Ramos (cell line): Measurements from ENCODE around the gene PAN3.
"Not testable (repeated sequence)": the region's sequence is repeated elsewhere in the genome, so short reads cannot be mapped to it uniquely, and the experiment has no call there.

Source experiments
- in situ Hi-C: fragments of 300-500 bp; cut with MboI; formaldehyde crosslinking; loops from one replicate; pipeline ENCODE4 v1.14.3; 2022; ENCODE audit warnings: low sequenced_read_pairs; ENCODE audit not compliant: unreplicated experiment

Gene PAN3

GRCh38 chr13:28136916-28137315 lies 1.4 kb upstream of the PAN3 start:
- in situ Hi-C loops: no loop called here

- in situ Hi-C loops: no loop called here
Measured at GRCh38 chr13:28137596-28137995, 749 bp upstream of the PAN3 start.

GRCh38 chr13:28138756-28139470 lies 568 bp downstream of the PAN3 start:
- in situ Hi-C loops: no loop called here

- in situ Hi-C loops: no loop called here
Measured at GRCh38 chr13:28140433-28141125, 2.2 kb downstream of the PAN3 start.

GRCh38 chr13:28141542-28141941 lies 3.2 kb downstream of the PAN3 start:
- in situ Hi-C loops: not testable (repeated sequence)

- in situ Hi-C loops: no loop called here
Measured at GRCh38 chr13:28145049-28145448, 6.7 kb downstream of the PAN3 start.

DNA sequence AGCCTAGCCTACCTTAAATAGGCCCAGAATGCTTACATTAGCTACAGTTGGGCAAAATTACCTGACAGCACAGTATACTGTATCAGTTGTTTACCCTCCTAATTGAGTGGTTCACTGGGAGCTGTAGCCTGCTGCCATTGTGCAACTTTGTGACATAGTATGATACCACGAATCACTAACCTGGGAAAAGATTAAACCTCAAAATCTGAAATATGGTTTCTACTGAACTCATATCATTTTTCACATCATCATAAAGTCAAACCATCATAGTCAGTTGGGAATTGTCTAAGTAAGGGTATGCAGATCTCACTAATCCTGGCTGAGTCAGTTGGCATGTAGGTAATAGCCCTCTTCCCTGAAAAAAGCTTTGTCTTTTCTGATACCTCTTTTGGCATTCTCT lies 9.2 kb downstream of the PAN3 start:
- in situ Hi-C loops: no loop called here

DNA sequence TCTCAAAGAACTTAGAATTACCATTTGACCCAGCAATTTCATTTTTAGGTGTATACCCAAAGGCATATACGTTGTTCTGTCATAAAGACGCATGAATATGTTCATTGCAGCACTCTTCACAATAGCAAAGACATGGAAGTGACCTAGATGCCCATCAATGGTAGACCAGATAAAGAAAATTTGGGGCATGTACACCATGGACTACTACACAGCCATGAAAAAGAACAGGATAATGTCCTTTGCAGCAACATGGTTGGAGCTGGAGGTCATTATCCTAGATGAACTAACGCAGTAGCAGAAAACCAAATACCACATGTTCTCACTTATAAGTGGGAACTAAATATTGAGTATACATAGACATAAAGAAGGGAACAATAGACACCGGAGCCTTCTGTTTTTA lies 20.7 kb downstream of the PAN3 start:
- in situ Hi-C loops: no loop called here

DNA sequence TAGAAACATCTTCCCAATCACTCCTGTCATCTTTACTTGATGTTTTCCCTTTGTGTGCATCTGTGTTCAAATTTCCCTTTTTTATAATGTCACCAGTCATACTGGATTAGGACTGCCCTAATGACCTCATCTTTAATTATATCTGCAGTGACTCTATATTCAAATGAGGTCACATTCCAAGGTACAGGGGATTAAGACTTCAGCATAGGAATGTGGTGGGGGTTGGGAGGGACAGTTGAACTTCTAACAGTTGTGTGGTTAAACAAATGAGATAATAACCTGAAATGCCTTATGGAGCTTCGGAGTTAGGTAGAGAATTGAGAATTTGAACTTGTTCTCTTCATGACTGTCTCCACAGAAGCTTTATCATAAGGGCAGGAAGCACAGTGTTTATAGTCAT lies 23.0 kb downstream of the PAN3 start:
- in situ Hi-C loops: no loop called here

GRCh38 chr13:28163587-28163986 lies 25.2 kb downstream of the PAN3 start:
- in situ Hi-C loops: no loop called here

DNA sequence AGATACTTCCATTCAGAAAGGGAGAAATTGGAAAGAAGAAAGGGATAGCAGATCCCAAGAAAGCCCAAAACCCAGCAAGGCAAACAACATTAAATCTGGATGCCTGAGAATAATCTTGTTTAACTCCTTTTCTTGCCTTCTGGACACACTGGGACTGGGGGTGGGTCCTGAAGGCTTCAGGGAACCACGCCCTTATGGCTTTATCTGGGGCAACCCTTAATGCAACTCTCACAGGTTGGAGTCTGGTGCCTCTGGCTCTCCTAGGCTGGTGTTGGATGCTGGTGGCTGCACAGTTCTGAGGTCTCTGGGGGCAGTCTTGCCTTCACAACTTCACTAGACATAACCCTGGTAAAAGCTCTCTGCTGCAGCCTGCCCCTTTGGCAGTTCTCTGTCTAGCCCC lies 27.9 kb downstream of the PAN3 start:
- in situ Hi-C loops: no loop called here

DNA sequence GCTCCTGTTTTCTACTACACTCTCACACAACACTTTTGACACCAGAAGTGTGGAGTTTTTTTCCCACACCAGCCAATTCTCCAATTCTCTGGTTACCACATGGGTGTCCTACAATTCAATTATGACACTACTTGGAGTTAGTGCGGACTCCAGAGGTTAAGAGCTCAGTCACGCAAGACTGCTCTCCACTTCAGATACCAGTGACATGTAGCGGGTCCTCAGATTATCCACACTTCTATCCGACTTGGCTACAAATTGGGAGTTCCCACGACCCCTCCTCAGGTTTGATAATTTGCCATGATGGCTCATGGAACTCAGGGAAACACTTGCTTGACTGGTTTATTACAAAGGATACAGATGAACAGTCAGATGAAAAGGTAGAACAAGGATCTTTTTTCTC lies 32.9 kb downstream of the PAN3 start:
- in situ Hi-C loops: no loop called here

DNA sequence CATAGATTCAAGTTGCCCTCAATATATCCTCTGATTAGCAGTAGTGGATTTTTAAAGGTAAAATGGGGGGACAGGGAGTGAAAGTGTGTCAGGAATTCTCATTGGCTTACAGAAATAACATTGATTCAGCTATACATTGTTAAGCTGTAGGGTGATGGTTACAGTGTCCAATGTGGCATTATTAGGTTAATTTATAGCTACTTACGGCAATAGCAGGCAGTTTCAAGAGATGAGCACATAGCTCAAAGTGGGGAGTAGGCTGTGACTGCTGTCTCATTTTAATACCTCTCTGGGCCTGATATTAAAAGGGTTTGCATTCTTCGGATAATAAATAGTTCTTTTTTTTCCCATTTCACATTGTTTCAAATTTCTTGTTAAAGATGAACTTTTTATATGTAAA lies 34.6 kb downstream of the PAN3 start:
- in situ Hi-C loops: no loop called here

DNA sequence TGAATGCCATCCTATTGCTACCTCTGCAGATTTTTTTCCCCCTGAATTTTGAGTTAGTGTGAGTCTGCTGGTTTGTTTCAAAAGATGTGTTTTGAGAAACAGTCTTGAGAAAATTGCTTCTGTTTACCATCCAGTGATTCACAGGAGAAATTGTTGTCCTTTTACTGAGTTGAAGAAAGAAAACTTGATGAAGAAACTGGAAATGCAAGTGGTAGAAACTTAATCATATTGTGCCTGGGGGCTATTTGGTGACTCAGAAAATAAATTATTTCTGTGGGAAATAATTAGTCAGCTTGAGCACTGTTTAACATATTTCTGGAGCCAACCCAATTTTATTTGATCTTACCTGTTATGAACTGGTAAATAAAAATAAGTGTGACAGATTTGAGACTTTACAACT lies 35.4 kb downstream of the PAN3 start:
- in situ Hi-C loops: no loop called here

DNA sequence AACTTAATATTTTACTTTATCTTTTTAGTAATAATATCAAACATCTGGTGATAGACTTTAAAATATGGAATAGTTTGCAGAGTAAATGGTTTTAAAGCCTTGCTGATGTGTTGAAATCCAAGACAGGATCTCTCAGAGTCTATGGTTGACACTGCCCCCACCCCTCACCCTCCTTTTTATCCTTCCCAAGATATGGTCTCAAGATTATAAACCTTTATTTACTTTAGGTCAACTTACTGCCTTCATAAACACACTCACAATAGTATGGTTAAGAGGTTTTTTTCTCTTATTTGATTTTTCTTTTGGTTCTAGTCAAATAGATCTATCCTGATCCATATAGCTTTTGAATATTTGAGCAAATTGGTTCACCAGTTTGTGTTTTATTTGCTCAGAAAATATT lies 39.0 kb downstream of the PAN3 start:
- in situ Hi-C loops: no loop called here

DNA sequence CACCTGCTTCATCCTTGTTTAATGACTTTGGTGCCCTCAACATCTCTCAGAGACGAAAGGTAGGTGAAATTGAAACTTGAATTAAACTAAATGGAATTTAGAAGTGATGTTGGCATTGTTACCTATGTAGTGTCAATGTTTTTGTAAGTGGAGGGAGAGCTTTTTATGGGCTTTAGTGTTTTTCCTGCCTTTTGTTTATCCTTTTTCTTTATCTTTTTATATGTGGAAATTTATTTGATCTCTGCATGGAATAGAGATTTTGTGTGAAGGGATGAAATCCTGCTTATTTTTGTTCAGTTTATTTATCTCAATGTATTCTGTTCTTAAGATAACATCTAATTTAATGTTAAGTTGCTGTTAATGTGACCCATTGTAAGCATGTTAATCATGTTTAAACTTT lies 39.5 kb downstream of the PAN3 start:
- in situ Hi-C loops: no loop called here

GRCh38 chr13:28179974-28180373 lies 41.6 kb downstream of the PAN3 start:
- in situ Hi-C loops: no loop called here

DNA sequence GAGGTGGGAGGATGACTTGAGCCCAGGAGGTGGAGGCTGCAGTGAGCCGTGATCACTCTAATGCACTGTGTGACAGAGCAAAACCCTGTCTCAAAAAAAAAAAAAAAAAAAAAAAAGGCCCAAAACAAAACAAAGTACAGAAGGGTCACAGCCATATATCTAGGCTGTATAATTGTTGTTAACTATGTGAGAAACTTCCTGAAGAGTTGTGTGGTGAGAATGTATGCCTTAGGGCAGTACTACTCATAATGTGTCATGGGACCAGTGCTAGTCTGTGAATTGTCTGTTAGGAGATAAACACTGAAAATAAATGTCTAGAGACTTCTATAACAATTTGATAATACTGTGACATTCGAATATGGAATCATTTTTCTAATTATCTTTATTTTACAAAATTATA lies 43.1 kb downstream of the PAN3 start:
- in situ Hi-C loops: no loop called here

GRCh38 chr13:28185256-28185655 lies 46.9 kb downstream of the PAN3 start:
- in situ Hi-C loops: no loop called here

- in situ Hi-C loops: no loop called here
Measured at GRCh38 chr13:28199089-28199488, 60.7 kb downstream of the PAN3 start.

DNA sequence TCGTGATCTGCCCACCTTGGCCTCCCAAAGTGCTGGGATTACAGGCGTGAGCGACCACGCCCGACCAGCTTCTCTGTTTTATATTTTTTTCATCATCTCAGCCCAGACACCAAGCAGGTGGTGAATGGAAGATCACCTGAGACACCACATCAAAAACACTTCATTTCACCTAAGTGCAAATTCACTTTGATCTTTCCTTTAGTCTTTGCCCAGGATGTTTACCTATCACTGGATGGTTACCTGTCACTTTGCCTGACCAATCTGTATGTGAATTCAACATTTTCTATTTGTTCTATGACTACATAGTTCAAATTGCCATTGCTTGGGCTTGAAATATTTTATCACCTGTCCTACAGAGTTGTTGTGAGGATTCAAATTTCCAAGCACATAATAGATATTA lies 65.7 kb downstream of the PAN3 start:
- in situ Hi-C loops: no loop called here
